ENCODE measurements around the gene TIRAP. TPM values are rescaled to one million over a fixed set of nuclear protein-coding genes. Genes with fewer than 3 reads are reported as not detected.

TIRAP gene
- total RNA-seq, 1 experiment from 2014 or later: 5.8 TPM

DNA sequence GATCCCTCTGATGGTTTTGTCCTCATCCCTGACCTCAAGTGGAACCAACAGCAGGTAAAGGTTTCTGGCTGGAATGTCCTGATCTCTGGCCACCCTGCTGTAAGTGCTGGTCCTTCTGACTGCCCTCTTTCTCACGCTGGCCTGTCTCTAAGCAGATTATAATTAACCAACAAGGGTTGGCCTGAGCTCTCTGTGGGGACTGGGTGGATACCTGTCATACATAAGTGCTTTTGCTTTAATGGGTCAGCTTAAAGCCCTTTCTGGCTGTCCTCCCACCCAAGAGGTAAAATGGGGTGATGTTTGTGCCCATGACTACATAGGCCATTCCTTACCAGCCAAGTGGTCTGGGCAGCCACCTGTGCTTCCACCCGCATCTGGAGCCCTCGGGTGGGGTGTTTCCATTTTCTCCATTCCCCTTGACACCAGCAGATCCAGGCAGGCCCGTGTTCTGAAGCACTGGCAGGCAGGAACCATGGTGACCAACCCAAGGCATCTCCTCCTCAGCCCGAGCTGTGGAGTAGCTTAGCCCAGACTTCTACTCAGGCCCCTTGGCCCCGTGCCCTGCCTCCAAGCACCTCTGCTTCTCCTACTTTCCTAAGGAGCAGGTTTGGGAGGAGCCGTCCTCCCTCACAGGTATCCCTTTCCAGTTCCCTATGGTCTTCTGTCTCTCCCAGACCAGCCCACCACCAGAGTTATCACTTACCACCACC lies 55.6 kb downstream of the TIRAP start:
- Histone ChIP-seq H3K27me3 (ENCODE audit: control insufficient read depth, insufficient read depth, low read length) (no peaks in the 10 kb centered on the region), H3K36me3 (replicated peaks; ENCODE audit: control insufficient read depth, insufficient read depth, low read length) (peaks cover 6% of the 10 kb centered on the region), H3K4me3 (ENCODE audit: insufficient read depth, low read depth, low read length) (no peak overlapping the region)
- DNase-seq: no peak

DNA sequence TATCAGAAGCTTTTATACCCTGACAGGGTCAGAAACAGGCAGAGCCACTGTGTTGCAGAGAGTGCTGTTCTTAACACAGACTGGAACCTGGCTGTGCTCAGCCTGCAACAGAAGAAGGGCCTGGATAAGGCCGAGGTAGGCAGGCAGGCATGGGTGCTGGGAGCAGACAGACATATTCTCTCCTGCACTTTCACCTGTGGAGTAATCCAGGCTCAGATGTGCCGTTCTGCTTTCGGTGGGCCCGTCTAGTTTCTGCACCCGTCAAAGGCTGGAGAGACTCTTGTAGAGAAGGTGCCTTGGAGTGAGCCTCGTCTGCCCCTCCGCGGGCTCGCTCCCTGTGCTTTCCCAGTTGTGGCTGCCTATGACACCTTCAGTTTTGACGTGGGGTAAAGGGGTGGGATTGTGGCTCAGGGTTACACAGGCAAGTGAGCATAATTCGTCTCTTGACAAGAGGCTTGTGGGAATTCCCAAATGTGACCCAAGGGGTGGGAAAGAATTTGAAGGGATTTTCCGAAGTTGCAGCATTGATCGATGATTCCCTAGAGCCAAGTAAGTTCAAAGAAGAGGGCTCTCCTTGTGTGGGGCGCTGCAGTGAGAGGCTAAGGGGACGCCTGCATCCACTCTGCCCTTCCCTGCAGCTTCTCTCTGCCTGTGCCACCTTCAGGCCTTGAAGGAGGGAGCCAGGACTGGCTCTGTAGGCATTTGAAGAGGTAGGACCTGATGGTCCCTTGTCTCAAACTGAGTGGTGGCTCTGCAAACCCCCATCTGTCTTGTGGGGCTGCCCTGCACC lies 56.4 kb downstream of the TIRAP start:
- Histone ChIP-seq H3K4me3 (ENCODE audit: insufficient read depth, low read depth, low read length) (no peak overlapping the region), H3K36me3 (replicated peaks; ENCODE audit: control insufficient read depth, insufficient read depth, low read length) (peaks cover 6% of the 10 kb centered on the region), H3K27me3 (ENCODE audit: control insufficient read depth, insufficient read depth, low read length) (no peaks in the 10 kb centered on the region)
- DNase-seq: no peak

DNA sequence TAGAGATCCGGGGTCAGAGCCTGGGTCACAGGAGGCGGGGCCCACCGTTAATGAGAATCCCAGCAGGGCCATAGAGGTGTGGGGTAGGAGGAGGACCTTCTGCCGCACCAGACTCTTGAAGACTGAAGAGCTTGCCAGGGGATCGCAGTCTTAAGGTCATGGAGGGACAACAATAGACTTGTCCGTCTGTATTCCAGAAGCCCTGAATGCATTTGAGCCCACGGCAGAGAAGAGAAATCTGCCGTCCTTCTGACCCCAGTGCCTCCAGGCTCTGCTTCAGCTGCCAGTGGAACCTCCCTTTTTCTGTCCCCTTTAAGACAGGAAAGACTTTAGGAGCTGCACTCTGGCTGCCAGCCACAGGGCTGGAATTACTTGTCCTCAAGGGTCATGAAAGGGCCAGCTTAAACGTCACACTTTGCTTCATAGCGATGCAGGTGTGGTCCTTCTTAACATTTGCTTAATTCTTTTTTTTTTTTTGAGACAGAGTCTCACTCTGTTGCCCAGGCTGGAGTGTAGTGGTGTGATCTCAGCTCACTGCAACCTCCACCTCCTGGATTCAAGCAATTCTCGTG lies 57.1 kb downstream of the TIRAP start:
- Histone ChIP-seq H3K36me3 (replicated peaks; ENCODE audit: control insufficient read depth, insufficient read depth, low read length) (peaks cover 6% of the 10 kb centered on the region), H3K27me3 (ENCODE audit: control insufficient read depth, insufficient read depth, low read length) (no peaks in the 10 kb centered on the region), H3K4me3 (ENCODE audit: insufficient read depth, low read depth, low read length) (no peak overlapping the region)
- no peak for DNase-seq

DNA sequence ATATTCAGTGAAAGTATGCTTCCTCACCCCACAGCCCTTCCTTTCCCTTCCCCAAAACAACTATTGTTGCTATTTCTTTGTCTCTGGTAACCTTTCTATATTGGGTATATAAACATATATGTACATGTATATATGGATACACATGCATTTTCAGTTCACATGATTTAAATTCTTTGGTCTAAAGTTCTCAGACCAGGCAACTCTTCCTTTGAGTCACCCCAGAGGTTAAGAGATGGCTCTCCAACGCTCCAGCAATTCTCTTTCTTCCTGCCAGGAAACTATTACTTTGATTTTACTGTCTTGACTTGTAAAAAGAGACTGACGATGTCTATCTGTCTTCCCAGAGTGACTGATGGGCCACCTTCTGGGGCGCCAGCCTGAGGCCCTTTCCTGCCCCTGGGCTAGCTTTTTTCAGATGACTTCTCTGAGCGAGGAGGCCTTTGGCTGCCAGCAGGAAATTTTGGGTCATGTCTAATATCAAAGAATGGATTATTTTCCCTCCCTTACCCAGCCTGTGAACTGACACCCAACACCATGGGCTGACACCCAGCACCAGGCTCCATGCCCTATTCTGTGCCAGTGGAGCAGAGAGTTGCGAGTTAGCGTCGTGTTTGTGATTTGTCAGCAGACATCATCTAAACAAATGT lies 58.2 kb downstream of the TIRAP start:
- Histone ChIP-seq H3K4me3 (ENCODE audit: insufficient read depth, low read depth, low read length) (no peak overlapping the region), H3K36me3 (replicated peaks; ENCODE audit: control insufficient read depth, insufficient read depth, low read length) (peaks cover 5% of the 10 kb centered on the region), H3K27me3 (ENCODE audit: control insufficient read depth, insufficient read depth, low read length) (no peaks in the 10 kb centered on the region)
- DNase-seq: no peak

DNA sequence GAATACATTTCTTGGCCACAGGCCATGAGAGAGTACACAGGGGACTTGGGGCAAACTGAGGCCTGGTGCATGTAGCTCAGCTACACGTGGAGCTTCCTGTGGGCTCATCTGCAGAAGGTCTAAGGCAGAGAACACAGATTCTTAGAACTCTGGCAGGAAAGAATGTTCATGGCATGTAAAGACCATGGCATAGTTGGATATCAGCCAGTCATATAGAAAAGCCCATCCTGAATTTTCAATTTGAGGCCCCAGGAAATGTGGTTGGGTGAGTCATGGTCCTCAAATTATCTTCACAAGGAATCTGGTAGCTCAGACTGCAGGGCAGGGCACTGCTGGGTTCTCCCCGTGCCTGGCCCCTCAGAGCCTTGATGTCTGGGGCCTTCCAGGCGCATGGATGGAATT lies 58.9 kb downstream of the TIRAP start:
- no peak for DNase-seq
- no peak overlapping the region for H3K4me3 ChIP-seq (ENCODE audit: insufficient read depth, low read depth, low read length)
- H3K36me3 ChIP-seq (replicated peaks; ENCODE audit: control insufficient read depth, insufficient read depth, low read length): peaks cover 5% of the 10 kb centered on the region
- H3K27me3 ChIP-seq (ENCODE audit: control insufficient read depth, insufficient read depth, low read length): no peaks in the 10 kb centered on the region

DNA sequence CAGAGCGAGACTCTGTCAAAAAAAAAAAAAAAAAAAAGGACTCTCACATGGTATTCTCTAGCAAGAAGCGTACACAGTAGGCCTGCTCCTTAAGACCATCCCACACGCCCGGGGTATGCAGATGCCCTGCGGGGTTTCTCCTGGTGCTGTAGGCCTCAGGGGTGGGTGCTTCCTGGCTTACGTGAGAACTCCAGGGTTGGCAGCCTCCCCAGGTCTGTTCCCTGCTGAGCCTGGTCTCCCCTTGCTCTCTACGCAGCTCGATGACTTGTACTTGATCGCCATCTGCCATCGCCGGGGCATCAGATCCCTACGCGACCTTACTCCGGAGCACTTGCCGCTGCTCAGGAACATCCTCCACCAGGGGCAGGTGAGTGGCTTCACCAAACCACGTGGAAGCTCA lies 60.2 kb downstream of the TIRAP start:
- H3K27me3 ChIP-seq (ENCODE audit: control insufficient read depth, insufficient read depth, low read length): no peaks in the 10 kb centered on the region
- no peak overlapping the region for H3K4me3 ChIP-seq (ENCODE audit: insufficient read depth, low read depth, low read length)
- no peak for DNase-seq
- H3K36me3 ChIP-seq (replicated peaks; ENCODE audit: control insufficient read depth, insufficient read depth, low read length): peaks cover 5% of the 10 kb centered on the region

Other genes with a start within 250 kb of the TIRAP start
- gene CDON, start 220.2 kb upstream of the TIRAP start, total RNA-seq (2014; rRNA removed; shearing (Covaris generic)): 22.7 and 31.5 TPM in 2 replicates
- gene RPUSD4, start 71.4 kb upstream of the TIRAP start, total RNA-seq (2014; rRNA removed; shearing (Covaris generic)): 41.5 and 43.6 TPM in 2 replicates
- gene FAM118B, start 71.3 kb upstream of the TIRAP start, total RNA-seq (2014; rRNA removed; shearing (Covaris generic)): 50.8 and 53.2 TPM in 2 replicates
- gene SRPRA, start 14.2 kb upstream of the TIRAP start, total RNA-seq (2014; rRNA removed; shearing (Covaris generic)): 65.9 and 72.7 TPM in 2 replicates
- gene FOXRED1, start 13.9 kb upstream of the TIRAP start, total RNA-seq (2014; rRNA removed; shearing (Covaris generic)): 54.0 and 68.7 TPM in 2 replicates
- 21.4 TPM in 2 replicates for gene DCPS, start 21.0 kb downstream of the TIRAP start, total RNA-seq (2014; rRNA removed; shearing (Covaris generic))
- gene ST3GAL4, start 72.6 kb downstream of the TIRAP start, total RNA-seq (2014; rRNA removed; shearing (Covaris generic)): 16.0 and 19.4 TPM in 2 replicates

Measured in H7 (cell line).